BJ (cell line): ENCODE data around the gene PCDHGA5. TPM values are rescaled to one million over a fixed set of nuclear protein-coding genes. Genes with fewer than 3 reads are reported as not detected.

Experiments
- CTCF ChIA-PET: fragments of 350-600 bp; formaldehyde crosslinking; extraction: SDS; loops from one replicate; lab custom pipeline; 2021; ENCODE audit warnings: antibody characterized with exemption, inconsistent platforms; lab: Yijun Ruan, JAX
- POLR2A ChIA-PET: fragments of 300-600 bp; sonication (Branson Sonifier 250); formaldehyde crosslinking; extraction: SDS; loops from one replicate; lab custom pipeline; 2021; ENCODE audit warnings: antibody characterized with exemption; lab: Charles Lee
- DNase-seq: peaks from one replicate; pipeline ENCODE4 v3.0.0-alpha.2; 2011; ENCODE audit warnings: low read depth
- H3K27me3 ChIP-seq: 2 replicates; pipeline ENCODE4 v1.6.0; 2011; ENCODE audit warnings: low read length; ENCODE audit not compliant: control insufficient read depth, insufficient read depth
- H3K36me3 ChIP-seq: 2 replicates; pipeline ENCODE4 v1.5.1; 2011; ENCODE audit warnings: low read length; ENCODE audit not compliant: control insufficient read depth, insufficient read depth
- H3K4me3 ChIP-seq: 2 replicates; pipeline ENCODE4 v1.5.1; 2011; ENCODE audit warnings: low read depth, mild to moderate bottlenecking, control low read depth, low read length
- CTCF ChIP-seq: IDR thresholded peaks from 2 replicates; pipeline ENCODE4 v1.5.1; 2011; ENCODE audit warnings: low read depth, mild to moderate bottlenecking, control low read depth, inconsistent platforms, low read length, moderate library complexity; ENCODE audit not compliant: insufficient read depth
- polyA plus RNA-seq: library from polyadenylated mRNA; depleted of rRNA; stranded (reverse); fragments of >200 nt; gene quantifications from 2 replicates; pipeline ENCODE4 v1.2.3, GENCODE V29; 2011

The PCDHGA5 gene
- polyA plus RNA-seq, 1 experiment = 1.6 TPM

- no peak overlapping the region for H3K4me3 ChIP-seq
- H3K27me3 ChIP-seq = no peaks in the 10 kb centered on the region
- no peaks in the 10 kb centered on the region for H3K36me3 ChIP-seq
- no peak for DNase-seq
- ChIA-PET CTCF (interaction anchor here (1.0 to 3.1 kb wide), 18 partner anchors 9 to 211 kb away, joined by 3 to 16 read pairs (median 5); partner anchors contain the start of genes PCDHGA10, PCDHGA2, PCDHGA3 and PCDHGA5), POLR2A (no interaction called here)
- TF ChIP-seq CTCF = no peak
These were observed 8.3 kb upstream of the PCDHGA5 start for GRCh38 chr5:141355641-141356040.

GRCh38 chr5:141356133-141356532, 7.8 kb upstream of the PCDHGA5 start:
- no peaks in the 10 kb centered on the region for H3K36me3 ChIP-seq
- H3K4me3 ChIP-seq = no peak overlapping the region
- no peak for DNase-seq
- ChIA-PET POLR2A (no interaction called here), CTCF (interaction anchor here (1.1 to 3.1 kb wide), 13 partner anchors 8 to 211 kb away, joined by 3 to 16 read pairs (median 5); partner anchors contain the start of genes PCDHGA10, PCDHGA2, PCDHGA3 and PCDHGA5)
- no peak for TF ChIP-seq CTCF
- no peaks in the 10 kb centered on the region for H3K27me3 ChIP-seq

GRCh38 chr5:141356950-141357349, 7.0 kb upstream of the PCDHGA5 start:
- H3K36me3 ChIP-seq = no peaks in the 10 kb centered on the region
- no peak for DNase-seq
- H3K27me3 ChIP-seq = 0 out of 2 replicates have a peak, but pooled peaks cover 2% of the 10 kb centered on the region
- POLR2A ChIA-PET = no interaction called here
- CTCF ChIA-PET = interaction anchor here (1.0 to 2.7 kb wide), 4 partner anchors 13 to 210 kb away, joined by 3 to 11 read pairs (median 10); partner anchors contain the start of gene PCDHGB3
- TF ChIP-seq CTCF = no peak
- H3K4me3 ChIP-seq = no peak overlapping the region

GRCh38 chr5:141359790-141360426, 4.1 kb upstream of the PCDHGA5 start, which contains the start of gene PCDHGB2:
TSS of gene PCDHGB2 (plus strand) at chr5:141359994. CDS start at chr5:141360136, 142 bp downstream.
- ChIA-PET CTCF (interaction anchor here (0.6 to 2.8 kb wide), 7 partner anchors 17 to 207 kb away, joined by 3 to 9 read pairs (median 4); partner anchors contain the start of gene PCDHGA2), POLR2A (no interaction called here)
- Histone ChIP-seq H3K4me3 (peak within 1 kb of the TSS; percentile 36), H3K36me3 (no peaks in the 10 kb centered on the region), H3K27me3 (0 out of 2 replicates have a peak, but pooled peaks cover 2% of the 10 kb centered on the region)
- TF ChIP-seq CTCF = peak; percentile 51
- no peak for DNase-seq

GRCh38 chr5:141360685-141361084, 3.3 kb upstream of the PCDHGA5 start:
- peaks cover 2% of the 10 kb centered on the region; the same call in 1 of the 2 replicates for H3K27me3 ChIP-seq
- no peak for TF ChIP-seq CTCF
- ChIA-PET CTCF (interaction anchor here (0.6 to 1.1 kb wide), 3 partner anchors 68 to 203 kb away, joined by 3 to 5 read pairs (median 4); no protein-coding TSS in a partner anchor), POLR2A (no interaction called here)
- no peaks in the 10 kb centered on the region for H3K36me3 ChIP-seq
- no peak for DNase-seq
- no peak overlapping the region for H3K4me3 ChIP-seq
